ENCODE results near the gene AGER.
"Not testable (repeated sequence)": the region's sequence is repeated elsewhere in the genome, so short reads cannot be mapped to it uniquely, and the experiment has no call there.

AGER gene

DNA sequence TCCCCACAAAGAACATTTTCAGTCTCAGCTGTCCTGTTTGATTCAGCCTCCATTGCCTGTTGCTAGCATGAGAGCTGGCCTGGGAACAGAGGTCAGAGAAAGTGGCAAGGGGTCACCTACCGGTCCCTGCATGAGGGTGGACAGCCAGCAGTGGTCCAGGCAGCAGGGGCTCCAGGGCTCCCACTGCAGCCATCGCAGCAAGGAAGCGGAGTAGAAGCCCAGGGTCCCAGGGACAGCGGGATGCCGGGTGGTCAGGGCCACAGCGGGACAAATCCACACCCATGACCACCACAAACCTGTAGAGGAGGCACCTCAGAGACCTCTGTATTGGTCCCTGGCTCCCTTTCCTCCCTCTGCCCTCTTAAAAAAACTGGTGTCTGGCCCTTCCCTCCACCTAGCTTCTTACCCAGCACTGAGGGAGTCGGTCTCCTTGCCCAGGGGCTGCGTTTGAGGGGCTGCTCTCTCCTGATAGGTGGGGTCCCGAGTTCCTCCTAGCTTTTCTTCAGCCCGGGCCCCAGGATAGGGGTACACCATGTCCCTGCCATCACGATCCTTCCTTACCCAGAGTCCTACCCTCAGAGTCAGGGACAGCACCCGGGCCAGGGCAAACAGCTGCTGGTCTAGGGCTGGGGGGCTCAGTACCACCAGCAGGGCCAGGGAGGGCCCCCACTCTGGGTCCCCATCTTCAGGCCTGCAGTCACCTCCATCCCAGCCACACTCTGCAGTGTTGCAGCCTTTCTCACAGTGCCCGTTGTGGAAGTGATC, 16.8 kb upstream of the AGER start:
- DNase-seq (ENCODE audit: low read depth in 2 of 3, low spot score in 2 of 3) = no peak

- no peak for DNase-seq (ENCODE audit: low read depth in 2 of 3, low spot score in 2 of 3)
Measured at GRCh38 chr6:32198866-32199265, 14.8 kb upstream of the AGER start.

- DNase-seq (ENCODE audit: low read depth in 2 of 3, low spot score in 2 of 3) = no peak
Measured at GRCh38 chr6:32198345-32198696, 14.3 kb upstream of the AGER start.

GRCh38 chr6:32196682-32197616, 12.9 kb upstream of the AGER start:
- DNase-seq (ENCODE audit: low read depth in 2 of 3, low spot score in 2 of 3) = no peak

- DNase-seq (ENCODE audit: low read depth in 2 of 3, low spot score in 2 of 3) = peak in 2 of 3 experiments; percentile 52 to 53
Measured at GRCh38 chr6:32195902-32196681, 12.0 kb upstream of the AGER start.

DNA sequence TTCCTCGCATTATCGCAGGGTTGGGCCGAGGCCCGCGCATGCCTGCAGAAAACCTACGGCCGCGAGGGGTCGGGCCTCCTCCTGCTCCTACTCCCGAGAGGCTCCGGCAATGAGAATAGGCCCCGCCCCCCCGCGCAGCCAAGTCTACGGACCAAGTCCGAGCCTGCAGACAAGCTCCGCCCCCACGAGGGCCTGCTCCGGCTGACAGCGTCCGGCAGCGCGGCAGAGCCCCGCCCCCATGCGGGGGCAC, 11.5 kb upstream of the AGER start:
- DNase-seq (ENCODE audit: low read depth in 2 of 3, low spot score in 2 of 3) = peak; percentile 99 to 100 (median 100)

DNA sequence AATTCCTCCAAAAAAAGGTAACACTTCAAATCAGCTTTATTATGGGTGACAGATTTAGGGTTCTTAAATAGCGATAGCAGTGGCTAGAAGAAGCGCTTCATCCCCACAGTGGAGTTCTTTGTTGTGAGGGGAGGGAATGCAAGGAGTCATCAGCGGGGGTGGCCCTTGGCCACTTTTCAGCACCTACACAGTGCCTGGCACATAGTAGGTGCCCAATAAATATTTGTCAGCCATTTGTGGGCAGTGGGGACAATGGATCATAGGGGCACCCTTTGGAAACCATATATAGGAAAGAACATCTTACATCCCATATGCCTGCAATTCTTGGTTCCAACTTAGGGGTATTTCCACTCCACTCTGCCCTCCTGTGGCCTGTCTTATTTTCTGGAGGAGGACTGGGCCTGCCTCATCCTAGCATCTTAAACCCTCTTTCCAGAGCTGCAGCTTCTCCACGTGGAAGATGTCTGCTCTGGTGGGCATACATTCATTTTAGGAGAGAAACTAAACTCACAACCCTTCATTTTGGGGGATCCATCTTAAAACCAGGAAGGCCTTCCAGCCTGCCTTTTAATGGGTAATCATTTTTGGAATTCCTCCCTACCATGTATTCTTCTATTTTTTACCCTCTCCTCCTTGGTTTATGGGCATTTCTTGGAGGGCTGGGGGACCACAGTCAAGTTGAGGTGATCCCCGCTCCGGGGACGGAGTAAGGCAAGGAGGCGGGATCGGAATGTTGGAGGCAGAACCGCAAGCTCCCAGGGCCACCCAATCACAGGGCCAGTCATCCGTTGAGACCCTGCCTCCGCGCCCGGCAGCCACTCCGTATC, 11.0 kb upstream of the AGER start:
- DNase-seq (ENCODE audit: low read depth in 2 of 3, low spot score in 2 of 3) = no peak

- DNase-seq (ENCODE audit: low read depth in 2 of 3, low spot score in 2 of 3) = no peak
Measured at GRCh38 chr6:32194388-32194787, 10.3 kb upstream of the AGER start.

DNA sequence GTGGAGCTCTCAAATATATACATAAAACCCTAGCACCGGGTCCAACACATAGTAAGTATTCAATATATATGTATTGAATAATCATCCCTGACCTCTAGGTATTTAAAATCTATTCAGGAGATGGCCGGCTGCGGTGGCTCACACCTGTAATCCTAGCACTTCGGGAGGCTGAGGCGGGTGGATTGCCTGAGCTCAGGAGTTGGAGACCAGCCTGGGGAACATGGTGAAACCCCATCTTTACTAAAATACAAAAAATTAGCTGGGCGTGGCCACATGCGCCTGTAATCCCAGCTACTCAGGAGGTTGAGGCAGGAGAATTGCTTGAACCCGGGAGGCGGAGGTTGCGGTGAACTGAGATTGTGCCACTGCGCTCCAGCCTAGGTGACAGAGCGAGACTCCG, 9.0 kb upstream of the AGER start:
- DNase-seq (ENCODE audit: low read depth in 2 of 3, low spot score in 2 of 3) = not testable (repeated sequence)

GRCh38 chr6:32192608-32193039, 8.6 kb upstream of the AGER start, which contains the start of gene GPSM3:
Gene GPSM3, minus strand, starts transcription at chr6:32192643. Its CDS starts 130 bp downstream, at chr6:32192513.
- no peak for DNase-seq (ENCODE audit: low read depth in 2 of 3, low spot score in 2 of 3)

GRCh38 chr6:32191696-32192607, 7.9 kb upstream of the AGER start:
- DNase-seq (ENCODE audit: low read depth in 2 of 3, low spot score in 2 of 3) = no peak

DNA sequence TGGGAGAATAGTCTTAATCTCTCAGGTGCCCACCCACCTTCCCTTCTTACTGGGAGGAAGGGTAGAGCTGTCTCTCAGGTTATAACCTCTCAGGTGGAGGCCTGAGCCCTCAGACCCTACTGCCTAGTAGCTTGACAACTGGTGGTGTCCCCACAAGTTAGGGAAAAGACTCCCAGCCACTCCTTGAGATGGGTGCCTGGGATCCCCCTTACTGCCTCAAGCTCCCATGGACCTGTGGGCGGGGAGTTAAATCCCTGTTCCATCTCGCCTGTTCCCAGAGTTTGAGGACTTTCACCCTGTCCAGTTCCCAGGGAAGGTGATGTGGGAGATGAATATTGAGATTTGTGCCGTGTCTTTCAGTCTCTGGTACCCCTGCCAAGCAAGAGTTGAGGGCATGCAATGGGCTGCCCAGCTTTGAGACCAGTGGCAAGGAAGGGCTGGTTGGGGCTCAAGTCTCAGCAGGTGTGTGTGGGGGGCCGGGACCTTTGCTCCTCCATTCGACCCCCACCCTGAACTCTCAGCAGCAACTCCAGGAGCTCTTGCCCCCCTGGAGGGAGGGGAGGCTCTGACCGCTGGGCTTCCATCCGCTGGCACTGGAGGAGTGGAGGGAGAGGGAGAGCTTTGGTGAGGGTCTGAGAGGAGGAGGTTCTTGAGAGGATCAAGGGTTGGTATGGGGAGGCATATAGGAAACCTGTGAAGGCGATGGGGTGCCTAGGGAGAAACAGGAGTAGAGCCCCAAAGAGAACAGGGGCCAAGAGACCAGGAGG, 7.0 kb upstream of the AGER start:
- no peak for DNase-seq (ENCODE audit: low read depth in 2 of 3, low spot score in 2 of 3)

DNA sequence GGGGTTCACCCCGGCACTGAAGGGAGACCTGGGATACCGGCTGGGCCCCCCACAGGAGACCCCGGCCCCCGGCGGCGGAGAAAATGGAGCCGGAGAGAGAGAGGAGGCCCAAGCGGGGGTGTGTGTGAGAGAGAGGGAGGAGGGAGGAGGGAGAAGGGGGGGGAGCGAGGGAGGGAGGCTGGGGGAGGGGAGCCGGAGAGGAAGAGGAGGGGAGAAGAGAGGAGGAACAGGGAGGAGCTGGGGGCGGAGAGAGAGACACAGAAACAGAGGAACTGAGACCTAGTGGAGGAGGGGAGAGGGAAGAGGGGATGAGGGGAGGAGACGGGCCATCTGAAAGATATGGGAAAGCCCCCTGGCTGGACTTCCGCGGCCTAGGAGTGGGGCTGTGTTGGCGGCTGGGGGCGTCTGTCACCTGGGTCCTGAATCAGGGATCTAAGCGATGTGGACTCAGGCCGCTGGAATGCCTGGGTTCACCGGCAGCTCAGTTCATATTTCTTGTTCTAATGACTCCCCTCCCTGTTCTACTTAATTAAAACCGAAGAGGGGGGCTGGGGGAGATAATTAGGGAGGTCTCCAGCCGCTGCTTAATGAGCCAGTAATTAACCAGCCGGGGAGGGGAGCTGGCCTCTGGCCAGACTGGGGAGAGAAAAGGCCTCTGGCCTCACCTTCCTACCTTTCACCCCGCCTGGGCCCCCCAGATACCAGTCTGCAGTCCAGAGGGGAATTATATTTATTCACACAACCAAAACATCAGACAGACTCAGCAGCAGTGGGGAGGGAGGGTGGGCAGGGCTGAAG, 6.2 kb upstream of the AGER start, which contains the start of gene PBX2:
Gene PBX2 (minus strand): TSS at position 149 of the 798 bp plus-strand sequence. CDS start 287 bp downstream, outside the sequence.
- peak in 2 of 3 experiments; percentile 55 for DNase-seq (ENCODE audit: low read depth in 2 of 3, low spot score in 2 of 3)

DNA sequence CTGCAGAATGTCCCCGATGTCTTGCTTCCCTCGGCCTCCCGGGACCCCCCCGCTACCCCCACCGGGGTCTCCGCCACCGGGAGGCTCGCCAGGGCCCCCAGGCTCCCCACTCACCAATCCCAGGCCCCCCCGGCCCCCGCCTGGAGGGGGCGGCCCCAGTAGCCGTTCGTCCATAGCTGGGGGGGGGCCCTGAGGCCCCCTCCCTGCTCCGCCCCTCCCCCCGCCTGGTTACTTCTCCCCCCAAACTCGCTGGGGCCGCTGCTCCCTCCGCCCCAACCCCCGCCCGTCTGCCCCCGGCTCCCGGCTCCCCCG, 5.6 kb upstream of the AGER start:
- no peak for DNase-seq (ENCODE audit: low read depth in 2 of 3, low spot score in 2 of 3)

DNA sequence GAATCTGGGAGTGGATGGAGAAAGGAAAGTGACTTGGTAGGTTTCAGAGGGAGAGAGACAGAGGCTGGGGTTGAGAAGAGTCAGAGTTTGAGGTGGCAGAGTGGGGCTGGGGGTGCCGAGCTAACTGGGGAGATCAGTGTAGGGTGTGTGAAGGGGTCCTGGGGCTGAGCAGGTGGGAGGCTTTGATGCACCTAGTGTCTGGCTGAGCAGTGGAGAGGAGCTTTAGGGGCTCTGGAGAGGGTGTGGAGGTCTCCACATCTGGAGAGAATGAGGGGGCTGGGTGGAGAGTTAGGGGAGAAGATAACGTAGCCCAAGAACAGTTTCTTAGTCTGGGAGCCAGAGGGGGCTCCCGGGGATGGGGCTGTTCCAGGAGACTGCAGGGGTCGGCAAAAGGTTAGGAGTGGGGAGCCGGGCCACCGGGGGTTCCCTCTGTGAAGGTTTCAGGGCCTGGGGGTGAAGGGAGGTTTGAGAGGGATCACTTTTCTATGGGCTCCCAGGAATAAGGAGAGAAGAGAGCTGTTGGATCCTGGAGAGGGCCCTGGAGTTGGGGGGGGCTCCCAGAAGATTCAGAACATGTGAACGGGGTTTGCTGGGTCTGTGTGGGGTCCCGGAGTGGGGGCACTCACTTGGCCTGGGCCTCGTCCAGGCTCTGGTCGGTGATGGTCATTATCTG, 5.2 kb upstream of the AGER start:
- no peak for DNase-seq (ENCODE audit: low read depth in 2 of 3, low spot score in 2 of 3)

DNA sequence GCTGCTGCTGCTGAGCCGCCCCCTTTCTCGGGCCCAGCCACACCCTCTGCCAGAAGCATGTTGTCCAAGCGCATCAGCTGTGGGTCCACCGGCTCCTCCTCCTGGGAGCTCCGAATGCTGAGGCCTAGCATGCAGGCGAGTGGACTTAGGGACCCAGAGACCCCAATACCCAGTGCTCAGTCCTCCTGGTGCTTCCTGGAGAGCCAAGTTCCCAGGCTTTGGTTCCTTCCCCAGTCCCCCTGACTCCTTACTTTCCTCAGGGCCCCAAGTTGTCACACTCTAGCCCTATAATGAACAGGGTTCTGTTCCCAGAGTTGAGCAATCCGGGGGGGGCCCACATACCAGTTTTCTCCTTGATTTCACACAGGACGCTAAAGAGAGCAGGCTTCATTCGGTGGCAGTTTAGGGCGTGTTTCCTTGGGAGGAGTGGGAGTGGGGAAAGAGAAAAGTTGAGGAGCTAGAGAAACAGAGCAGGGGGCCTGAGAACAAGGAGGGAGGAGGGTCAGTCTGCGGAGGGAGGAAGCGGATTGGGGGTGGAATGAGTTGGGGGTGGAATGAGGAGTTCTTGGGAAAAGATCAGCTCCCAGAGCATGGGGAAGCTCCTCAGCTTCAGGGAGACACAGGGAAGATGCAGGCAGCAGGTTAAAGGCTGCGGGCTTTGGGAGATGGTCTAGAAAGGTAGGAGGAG, 4.5 kb upstream of the AGER start:
- DNase-seq (ENCODE audit: low read depth in 2 of 3, low spot score in 2 of 3) = no peak

Data from activated CD8-positive, alpha-beta memory T cell treated with anti-CD3 and anti-CD28 coated beads for 48 hours (primary cell).